AG20443 (cell line): ENCODE results near the gene STEAP1.

Experiments
- DNase-seq: peaks from one replicate; pipeline ENCODE4 v3.0.0; 2012; ENCODE audit warnings: low spot score, mixed read lengths

Gene STEAP1

GRCh38 chr7:90211391-90212148 lies 57.3 kb downstream of the STEAP1 start, which contains the start of gene STEAP2:
Gene STEAP2, plus strand, starts transcription at chr7:90211740. Its CDS starts 13,343 bp downstream, at chr7:90225083.
- peak; percentile 97 for DNase-seq

GRCh38 chr7:90212149-90212495 lies 57.9 kb downstream of the STEAP1 start:
- DNase-seq, result no peak

- DNase-seq, result no peak
Observed at GRCh38 chr7:90213521-90213920, 59.3 kb downstream of the STEAP1 start.
